Measurements from ENCODE around the gene MTHFR.

Gene MTHFR

GRCh38 chr1:11782127-11782708 is 23.5 kb downstream of the MTHFR start:
- no peak for DNase-seq (ENCODE audit: low spot score)

DNA sequence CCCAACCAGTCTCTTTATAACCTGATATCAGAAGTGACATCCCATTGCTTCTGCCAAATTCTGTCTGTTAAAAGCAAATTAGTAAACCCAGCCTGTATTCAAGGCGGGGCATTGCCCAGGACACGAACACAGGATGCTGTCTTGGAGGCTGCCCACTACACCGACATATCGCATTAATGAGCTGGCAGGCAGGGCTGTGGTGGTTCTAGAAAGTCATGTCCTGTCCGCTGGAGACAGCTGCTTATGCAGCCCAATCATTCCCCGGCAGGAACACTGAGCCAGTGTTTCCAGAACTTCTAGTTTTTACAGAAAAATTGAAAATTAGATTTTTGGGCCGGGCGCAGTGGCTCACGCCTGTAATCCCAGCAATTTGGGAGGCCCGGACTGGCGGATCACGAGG is 24.5 kb downstream of the MTHFR start:
- DNase-seq (ENCODE audit: low spot score): no peak

DNA sequence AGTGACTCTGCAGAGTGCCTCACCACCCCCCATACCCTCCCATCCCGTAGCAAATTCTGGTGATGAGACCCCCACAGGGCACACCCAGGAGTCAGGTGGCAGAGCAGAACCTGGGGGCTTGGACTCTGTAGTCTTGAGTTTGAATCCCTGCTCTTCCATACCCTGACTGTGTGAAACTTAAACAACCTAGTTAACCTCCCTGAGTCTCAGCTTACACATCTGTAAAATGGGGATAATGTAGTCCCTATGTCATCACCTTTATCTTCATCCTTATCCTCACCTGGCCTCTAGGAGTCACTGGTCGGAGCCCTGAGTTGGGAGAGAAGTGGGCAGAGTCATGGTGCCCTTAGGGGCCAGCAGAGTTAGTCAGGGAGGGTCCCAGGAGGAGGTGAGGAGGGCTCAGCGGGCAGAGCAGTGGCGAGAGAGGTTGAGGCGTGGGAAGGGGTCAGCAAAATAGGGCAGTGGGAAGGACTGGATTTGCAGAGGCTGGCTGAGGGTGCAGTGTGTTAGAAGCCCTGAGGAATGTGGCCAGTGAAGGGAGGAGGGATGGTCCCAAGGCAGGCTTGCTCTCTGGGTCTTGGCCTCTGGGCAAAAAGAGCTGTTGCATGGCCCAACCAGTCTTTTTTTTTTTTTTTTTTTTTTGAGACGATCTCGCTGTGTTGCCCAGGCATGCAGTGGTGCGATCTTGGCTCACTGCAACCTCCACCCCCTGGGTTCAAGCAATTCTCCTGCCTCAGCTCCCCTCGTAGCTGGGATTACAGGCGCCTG is 25.2 kb downstream of the MTHFR start:
- no peak for DNase-seq (ENCODE audit: low spot score)

DNA sequence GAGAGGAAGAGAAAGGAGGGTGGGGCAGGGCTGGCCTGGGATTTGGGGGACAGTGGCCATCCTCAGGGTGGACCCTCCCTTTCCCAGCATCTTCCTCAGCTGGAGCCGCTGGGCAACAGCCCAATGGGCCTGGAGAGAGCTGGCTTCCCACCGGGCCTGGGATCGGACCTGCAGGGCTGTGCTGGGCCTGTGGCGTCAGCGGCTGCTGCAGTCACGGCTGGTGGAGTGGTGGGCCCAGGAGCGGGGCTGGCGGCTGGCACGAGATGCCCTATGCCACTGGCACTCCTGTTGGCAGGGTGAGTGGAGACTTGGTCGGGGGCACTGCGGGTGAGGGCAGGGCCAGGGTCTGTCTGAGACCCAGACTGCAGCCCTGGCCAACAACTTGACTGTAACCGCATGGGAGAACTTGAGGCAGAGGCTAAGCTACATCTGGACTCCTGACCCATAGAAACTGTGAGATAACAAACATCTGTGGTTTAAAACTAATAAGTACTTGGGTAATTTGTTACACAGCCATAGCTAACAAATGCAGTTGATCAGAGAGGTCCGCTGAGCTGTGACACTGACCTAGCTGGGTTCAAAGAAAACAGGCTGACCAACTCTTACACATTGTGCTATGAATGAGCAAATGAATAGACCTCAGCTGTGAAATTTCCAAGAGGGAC is 25.9 kb downstream of the MTHFR start:
- DNase-seq (ENCODE audit: low spot score): no peak

DNA sequence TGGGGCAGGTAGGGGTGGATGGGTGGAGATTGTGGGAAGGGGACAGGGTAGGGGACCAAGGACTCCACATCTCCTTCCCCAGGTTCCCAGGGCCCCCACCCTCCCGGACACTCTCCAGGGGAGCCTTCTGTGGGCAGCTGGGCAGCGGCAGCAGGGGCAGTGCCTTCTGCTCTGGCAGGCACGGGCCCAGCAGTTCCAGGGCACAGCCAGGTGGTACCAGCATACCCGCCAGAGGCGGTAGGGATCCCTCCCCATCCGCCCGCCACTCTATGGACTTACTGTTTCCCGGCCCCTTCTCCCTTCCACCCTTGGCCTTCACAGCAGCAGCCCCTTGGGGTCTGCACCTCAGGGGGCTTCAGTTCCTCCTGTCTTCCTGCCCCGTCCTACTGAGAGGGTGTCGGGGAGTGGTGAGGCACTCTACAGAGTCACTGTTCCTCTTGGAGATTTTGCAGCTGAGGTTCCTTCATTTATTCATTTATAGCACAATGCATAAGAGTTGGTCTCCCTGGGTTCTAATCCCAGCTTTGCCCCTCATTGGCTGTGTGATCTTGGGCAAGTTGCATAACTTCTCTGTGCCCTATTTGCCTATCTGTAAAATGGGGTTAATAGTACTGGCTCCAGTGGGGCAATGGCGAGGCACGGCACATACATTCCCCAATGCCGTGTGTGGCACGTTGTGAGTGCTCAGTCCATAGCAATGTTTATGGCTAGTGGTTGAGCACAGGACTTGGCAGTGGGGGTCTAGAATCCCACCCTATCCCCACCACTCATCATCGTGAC is 26.7 kb downstream of the MTHFR start:
- no peak for DNase-seq (ENCODE audit: low spot score)

DNA sequence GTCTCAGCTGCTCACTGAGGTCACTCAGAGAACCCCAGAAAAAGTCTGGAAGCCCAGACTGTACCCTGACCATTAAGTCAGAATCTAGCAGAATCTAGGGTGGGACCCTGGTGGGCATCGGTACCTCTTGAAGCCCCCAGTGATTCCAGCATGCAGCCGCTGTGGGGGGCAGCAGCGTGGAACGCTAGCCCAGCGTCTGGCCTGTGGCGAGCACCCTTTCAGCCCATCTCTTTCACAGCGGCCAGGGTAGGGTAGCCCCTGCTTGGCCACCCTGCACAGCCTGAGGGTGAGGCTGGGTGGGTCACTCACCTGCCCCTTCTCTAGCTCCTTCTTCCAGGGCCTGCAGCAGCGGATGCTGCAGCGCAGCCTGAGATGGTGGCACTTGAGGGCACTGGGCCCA is 27.4 kb downstream of the MTHFR start:
- DNase-seq (ENCODE audit: low spot score): no peak

DNA sequence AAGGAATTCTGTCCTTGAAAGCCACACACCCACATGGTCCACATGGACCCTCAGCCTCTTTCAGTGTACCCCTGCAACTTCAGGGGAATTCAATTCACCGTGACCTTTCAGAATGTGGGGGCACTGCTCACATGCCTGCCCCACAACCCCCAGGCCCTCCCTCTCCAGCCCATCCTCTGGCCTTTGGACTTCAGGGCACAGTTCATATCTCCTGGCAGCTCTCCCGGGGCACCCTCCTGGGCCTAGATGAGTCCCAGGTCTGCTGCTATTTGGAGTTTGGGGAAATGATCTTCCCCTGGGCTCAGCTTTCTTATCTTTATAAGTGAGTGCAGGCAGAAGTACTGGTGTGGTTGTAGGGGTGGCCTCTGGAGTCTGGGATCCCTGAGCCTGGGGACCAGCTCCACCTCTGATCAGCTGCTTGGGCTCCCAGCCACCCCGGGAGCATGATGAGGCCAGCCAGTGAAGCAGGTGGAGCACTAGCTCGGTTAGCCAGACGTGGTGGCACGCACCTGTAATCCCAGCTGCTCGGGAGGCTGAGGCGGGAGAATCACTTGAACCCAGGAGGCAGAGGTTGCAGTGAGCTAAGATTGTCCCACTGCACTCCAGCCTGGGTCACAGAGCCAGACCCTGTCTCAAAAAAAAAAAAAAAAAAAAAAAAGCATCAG is 28.0 kb downstream of the MTHFR start:
- DNase-seq (ENCODE audit: low spot score): no peak

- DNase-seq (ENCODE audit: low spot score): no peak
Measured at GRCh38 chr1:11774753-11775152, 31.0 kb downstream of the MTHFR start.

GRCh38 chr1:11772458-11772857 is 33.3 kb downstream of the MTHFR start:
- DNase-seq (ENCODE audit: low spot score): no peak

GRCh38 chr1:11771481-11772043 is 34.2 kb downstream of the MTHFR start:
- no peak for DNase-seq (ENCODE audit: low spot score)

- DNase-seq (ENCODE audit: low spot score): no peak
Measured at GRCh38 chr1:11770011-11770410, 35.8 kb downstream of the MTHFR start.

DNA sequence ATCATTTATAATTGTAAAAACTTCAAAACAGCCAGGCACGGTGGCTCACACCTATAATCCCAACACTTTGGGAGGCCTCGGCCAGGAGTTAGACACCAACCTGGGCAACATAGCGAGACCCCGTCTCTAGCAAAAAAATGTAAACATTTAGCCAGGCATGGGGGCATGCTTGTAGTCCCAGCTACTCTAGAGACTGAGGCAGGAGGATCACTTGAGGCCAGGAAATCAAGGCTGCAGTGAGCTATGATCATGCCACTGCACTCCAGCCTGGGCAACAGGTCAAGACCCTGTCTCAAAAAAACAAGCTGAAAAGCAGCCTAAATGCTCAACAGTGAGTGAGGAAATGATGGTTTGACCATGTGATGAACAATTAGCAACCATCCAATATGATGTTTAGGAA is 36.5 kb downstream of the MTHFR start:
- DNase-seq (ENCODE audit: low spot score): no peak

GRCh38 chr1:11768821-11769220 is 36.9 kb downstream of the MTHFR start:
- DNase-seq (ENCODE audit: low spot score): no peak

GRCh38 chr1:11767922-11768704 is 37.7 kb downstream of the MTHFR start:
- no peak for DNase-seq (ENCODE audit: low spot score)

DNA sequence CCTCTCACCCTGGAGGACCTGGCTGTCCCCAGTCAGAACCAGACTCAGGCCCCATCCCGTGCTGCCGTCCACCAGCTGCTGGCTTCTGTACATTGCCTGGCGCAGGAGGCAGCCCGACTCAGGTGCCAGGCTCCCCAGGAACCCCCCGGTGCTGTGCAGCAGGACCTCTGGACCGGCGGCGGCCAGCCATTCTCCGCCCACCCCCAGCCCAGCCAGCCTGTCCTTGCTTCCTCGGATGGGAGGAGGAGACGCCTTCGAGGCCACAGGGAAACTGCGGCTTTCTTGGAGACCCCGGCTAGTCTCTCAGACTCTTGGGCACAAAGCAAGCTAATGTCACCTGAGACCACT is 39.4 kb downstream of the MTHFR start:
- no peak for DNase-seq (ENCODE audit: low spot score)

DNA sequence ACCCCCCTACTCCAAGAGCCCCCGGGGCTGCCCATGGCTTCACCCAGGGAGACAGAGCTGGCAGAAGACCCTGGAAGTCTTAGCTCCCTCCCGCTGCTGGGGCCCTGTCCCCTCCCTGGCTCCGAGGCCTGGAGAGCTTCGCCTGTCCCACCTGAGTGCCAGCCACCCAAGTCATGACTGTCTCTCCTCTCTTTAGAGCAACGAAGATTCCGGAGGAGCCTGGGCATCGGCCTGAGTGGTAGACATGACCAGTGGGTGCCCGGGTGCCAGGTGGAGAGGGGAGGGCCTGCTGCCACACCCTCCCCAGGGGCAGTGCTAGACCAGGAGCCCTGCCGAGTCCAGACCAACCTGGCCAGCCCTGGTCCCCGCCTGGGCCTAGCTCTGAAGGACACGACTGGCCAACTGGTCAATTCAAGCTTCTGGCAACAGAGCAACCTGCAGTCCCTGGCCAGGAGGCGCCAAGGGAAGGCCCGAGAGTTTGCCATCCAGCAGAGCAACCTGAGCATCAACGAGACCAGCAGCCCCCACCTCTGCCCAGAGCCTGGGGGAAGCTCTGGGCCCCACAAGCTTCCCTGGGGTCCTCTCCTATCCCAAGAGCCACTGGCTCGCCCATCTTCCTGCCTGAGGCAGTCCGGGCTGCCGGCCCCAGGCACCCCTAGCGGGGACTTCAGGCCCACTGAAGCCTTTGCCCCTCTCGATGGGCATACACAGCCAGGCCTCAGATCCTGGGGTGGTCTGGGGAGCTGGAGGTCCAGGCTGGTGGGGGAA is 39.9 kb downstream of the MTHFR start:
- no peak for DNase-seq (ENCODE audit: low spot score)

DNA sequence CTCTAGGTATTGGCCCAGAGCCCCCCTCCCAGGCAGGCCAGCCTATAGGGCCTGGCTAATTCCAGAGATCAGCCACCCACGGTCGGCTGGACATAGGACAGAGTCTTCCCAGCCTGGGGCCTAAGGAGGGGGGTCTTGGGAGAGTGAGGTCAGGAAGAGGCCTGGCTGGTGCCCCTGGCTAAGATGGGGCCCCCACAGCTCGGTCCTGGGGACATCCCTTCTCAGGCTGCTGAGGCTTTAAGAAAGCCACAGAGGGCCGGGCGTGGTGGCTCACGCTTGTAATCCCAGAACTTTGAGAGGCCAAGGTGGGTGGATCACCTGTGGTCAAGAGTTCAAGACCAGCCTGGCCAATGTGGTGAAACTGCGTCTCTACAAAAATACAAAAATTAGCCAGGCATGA is 41.2 kb downstream of the MTHFR start:
- DNase-seq (ENCODE audit: low spot score): no peak

DNA sequence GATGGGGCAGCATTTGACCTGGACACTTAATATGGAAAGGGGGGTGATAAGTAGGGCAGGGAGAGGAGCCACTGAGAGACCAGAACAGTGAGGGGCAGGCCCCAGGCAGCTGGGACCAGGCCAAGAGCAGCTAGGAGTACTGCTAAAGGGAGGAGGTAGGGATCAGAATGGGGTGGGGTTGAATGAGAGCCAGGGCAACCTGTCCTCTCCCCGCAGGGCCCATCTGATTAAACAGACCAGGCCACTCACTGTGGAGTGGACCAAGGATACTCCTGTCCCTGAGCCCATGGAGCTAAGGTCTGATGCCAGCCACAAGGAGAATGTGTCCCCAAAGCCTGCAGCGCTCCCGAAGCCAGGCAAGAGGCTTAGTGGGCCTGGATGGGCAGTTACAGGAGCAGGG is 41.6 kb downstream of the MTHFR start:
- no peak for DNase-seq (ENCODE audit: low spot score)

- DNase-seq (ENCODE audit: low spot score): no peak
Measured at GRCh38 chr1:11761988-11762406, 43.8 kb downstream of the MTHFR start, which contains the start of gene C1orf167. C1orf167 (plus strand) TSS chr1:11762193; CDS start chr1:11764401, 2,208 bp downstream.

DNA sequence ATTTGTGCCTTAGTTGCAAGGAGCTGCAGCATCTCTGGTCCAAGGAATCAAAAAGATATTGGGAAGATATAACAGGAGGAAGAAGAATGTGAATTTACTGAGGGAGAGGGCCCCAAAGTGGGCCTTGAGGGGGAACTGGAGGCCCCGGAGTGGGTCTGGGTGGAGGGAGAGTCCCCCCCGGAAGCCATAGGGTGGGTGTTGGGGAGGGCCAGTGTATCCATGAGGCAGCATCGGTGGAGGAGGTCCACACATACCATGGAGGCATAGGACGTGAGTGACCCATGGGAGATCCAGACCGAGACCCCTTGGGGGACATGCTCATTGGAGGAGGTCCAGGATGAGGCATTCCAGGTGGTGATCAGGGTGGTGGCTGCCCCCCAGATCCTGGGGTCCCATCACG is 44.5 kb downstream of the MTHFR start:
- no peak for DNase-seq (ENCODE audit: low spot score)

Data from left forelimb (tissue), 1 donor.